HEK293T (cell line): ENCODE measurements around the gene YARS1.

Experiments used
- CTCF ChIA-PET: fragments of 350-600 bp; formaldehyde crosslinking; extraction: SDS; loops from one replicate; lab custom pipeline; 2021; ENCODE audit warnings: antibody characterized with exemption, inconsistent platforms; lab: Yijun Ruan, JAX
- POLR2A ChIA-PET: fragments of 350-600 bp; formaldehyde crosslinking; extraction: SDS; loops from one replicate; lab custom pipeline; 2020; ENCODE audit warnings: antibody characterized with exemption, inconsistent platforms; lab: Yijun Ruan, JAX
- DNase-seq: peaks from one replicate; pipeline ENCODE4 v3.0.0; 2012; ENCODE audit warnings: mixed read lengths; ENCODE audit errors: extremely low spot score
- ARNT ChIP-seq: fragments of 450-650 bp; IDR thresholded peaks from 2 replicates; pipeline ENCODE4 v1.6.1; 2017; ENCODE audit warnings: mild to moderate bottlenecking
- BHLHE40 ChIP-seq: fragments of 450-650 bp; IDR thresholded peaks from 2 replicates; pipeline ENCODE4 v1.6.1; 2016; ENCODE audit warnings: mild to moderate bottlenecking, moderate library complexity, borderline replicate concordance
- CTBP1 ChIP-seq: fragments of 450-650 bp; IDR thresholded peaks from 2 replicates; pipeline ENCODE4 v1.6.1; 2016; ENCODE audit warnings: borderline replicate concordance
- ELF4 ChIP-seq: fragments of 450-650 bp; IDR thresholded peaks from 2 replicates; pipeline ENCODE4 v1.6.1; 2017; ENCODE audit warnings: antibody characterized with exemption
- FOXA1 ChIP-seq: fragments of 450-650 bp; IDR thresholded peaks from 2 replicates; pipeline ENCODE4 v1.6.1; 2016; ENCODE audit warnings: mild to moderate bottlenecking
- FOXK2 ChIP-seq: fragments of 450-650 bp; IDR thresholded peaks from 2 replicates; pipeline ENCODE4 v1.6.1; 2016; ENCODE audit warnings: mild to moderate bottlenecking
- FOXM1 ChIP-seq: fragments of 450-650 bp; IDR thresholded peaks from 2 replicates; pipeline ENCODE4 v1.6.1; 2017; ENCODE audit warnings: mild to moderate bottlenecking, borderline replicate concordance
- HDGF ChIP-seq: fragments of 450-650 bp; IDR thresholded peaks from 2 replicates; pipeline ENCODE4 v1.6.1; 2017; ENCODE audit warnings: antibody characterized with exemption, borderline replicate concordance
- L3MBTL2 ChIP-seq: fragments of 450-650 bp; conservative IDR thresholded peaks from 2 replicates; pipeline ENCODE4 v1.6.1; 2016; ENCODE audit warnings: mild to moderate bottlenecking
- LEF1 ChIP-seq: fragments of 450-650 bp; IDR thresholded peaks from 2 replicates; pipeline ENCODE4 v1.6.1; 2017; ENCODE audit warnings: mild to moderate bottlenecking, borderline replicate concordance
- NFRKB ChIP-seq: fragments of 450-650 bp; IDR thresholded peaks from 2 replicates; pipeline ENCODE4 v1.6.1; 2016; ENCODE audit warnings: mild to moderate bottlenecking, moderate library complexity
- SP1 ChIP-seq: fragments of 450-650 bp; IDR thresholded peaks from 2 replicates; pipeline ENCODE4 v1.6.1; 2017
- SUZ12 ChIP-seq: fragments of 450-650 bp; IDR thresholded peaks from 2 replicates; pipeline ENCODE4 v1.6.1; 2016; ENCODE audit warnings: mild to moderate bottlenecking
- TARDBP ChIP-seq: fragments of 450-650 bp; IDR thresholded peaks from 2 replicates; pipeline ENCODE4 v1.6.1; 2016
- ZNF384 ChIP-seq: fragments of 450-650 bp; IDR thresholded peaks from 2 replicates; pipeline ENCODE4 v1.6.1; 2016
- TF ChIP-seq, protein P1 (sequence below): fragments of 450-650 bp; IDR thresholded peaks from 2 replicates; pipeline ENCODE4 v1.6.1; 2016

YARS1 gene

DNA sequence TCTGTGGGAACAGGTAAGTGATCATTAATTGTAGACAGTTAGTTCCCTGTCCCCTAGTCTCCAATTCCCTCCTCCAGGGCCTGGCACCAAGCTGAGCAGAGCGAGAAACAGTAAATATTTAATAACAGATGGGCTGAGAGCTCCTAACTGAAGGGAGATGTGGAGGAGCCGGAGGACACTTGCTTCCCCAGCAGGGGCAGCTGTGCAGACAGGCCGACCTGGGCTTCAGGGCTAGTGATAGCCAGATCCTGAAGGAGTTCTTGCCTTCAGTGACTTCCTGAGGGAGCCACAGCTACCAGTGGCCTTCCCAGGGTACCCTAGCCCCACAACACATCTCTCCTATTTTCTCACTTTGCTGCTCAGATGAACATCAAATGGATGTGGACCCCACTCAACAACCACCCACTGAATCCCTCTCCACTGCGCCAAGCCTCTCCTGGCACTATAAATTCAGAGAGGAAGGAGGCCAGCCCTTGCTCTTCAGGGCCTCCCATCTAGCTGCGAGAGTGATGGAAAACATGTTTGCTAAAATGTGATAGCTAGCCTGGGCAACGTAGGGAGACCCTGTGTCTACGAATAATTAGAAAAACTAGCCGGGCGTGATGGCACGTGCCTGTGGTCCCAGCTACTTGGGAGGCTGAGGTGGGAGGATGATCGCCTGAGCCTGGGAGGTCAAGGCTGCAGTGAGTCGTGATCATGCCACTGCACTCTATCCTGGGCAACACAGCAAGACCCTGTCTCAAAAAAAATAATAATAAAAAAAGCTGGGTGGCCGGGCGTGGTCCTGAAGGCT lies 87.7 kb downstream of the YARS1 start:
- TF ChIP-seq CTBP1 (no peak), HDGF (0 out of 2 replicates have a peak, but pooled peaks have one; percentile 78)
- ChIA-PET CTCF (interaction anchor here (0.8 to 2.5 kb wide), 5 partner anchors 12 to 281 kb away, joined by 3 to 18 read pairs (median 4); no protein-coding TSS in a partner anchor), POLR2A (interaction anchor here (0.9 to 3.0 kb wide), 5 partner anchors 9 to 78 kb away, joined by 3 to 19 read pairs (median 4); partner anchors contain the start of gene RBBP4)

DNA sequence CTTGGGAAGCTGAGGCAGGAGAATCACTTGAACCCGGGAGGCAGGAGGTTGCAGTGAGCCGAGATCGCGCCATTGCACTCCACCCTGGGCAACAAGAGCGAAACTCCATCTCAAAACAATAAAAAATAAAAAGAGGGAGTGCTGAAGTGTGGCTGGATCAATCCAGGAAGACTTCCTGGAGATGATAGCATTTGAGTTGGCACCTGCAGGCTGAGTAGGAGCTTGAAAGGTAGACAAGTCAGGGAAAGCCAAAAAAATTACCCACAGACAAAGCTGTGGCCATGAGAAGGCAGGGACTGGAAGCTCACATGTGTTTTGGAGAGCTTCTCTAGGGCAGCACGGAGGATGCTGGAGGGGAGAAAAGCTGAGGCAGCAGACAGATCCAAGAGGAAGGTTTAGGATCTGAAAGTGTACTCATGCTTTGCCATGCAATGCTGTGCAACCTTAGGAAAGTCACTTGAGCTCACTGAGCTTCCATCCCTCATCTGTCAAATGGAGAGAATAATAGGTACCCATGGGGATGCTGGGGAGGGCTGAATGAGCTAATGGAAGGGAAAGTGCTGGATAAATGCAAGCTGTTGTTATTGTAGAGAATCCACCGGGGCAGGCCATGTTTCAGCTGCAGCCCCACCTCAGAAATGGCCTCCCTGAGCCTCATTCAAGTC lies 88.6 kb downstream of the YARS1 start:
- ChIA-PET POLR2A (interaction anchor here (0.9 to 3.0 kb wide), 5 partner anchors 8 to 78 kb away, joined by 3 to 19 read pairs (median 4); partner anchors contain the start of gene RBBP4), CTCF (interaction anchor here (1.1 to 2.5 kb wide), 5 partner anchors 11 to 281 kb away, joined by 3 to 18 read pairs (median 4); no protein-coding TSS in a partner anchor)
- no peak for DNase-seq
- no peak for TF ChIP-seq ZNF384

More for the DNA sequence above, 87.7 kb downstream of the YARS1 start:
- peak; percentile 66 for DNase-seq

DNA sequence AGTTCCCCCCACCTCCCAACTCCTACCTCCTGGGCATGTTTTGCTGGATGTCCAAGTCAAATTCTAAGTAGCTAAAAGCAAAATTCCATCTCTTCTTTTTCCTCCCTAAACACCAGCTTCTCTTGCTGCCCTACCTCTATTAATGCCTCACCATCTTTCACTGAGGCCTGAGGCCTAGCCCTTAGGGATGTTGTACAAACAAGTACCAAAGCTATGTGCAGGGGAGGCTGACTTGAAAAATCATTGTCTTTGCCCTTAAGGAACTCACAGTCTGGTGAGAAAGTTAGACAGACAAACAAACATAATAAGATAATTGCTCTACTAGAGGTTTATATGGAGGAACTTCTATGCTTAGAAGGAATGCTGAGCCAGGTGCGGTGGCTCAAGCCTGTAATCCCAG lies 89.3 kb downstream of the YARS1 start:
- no peak for DNase-seq
- ChIA-PET POLR2A (interaction anchor here (1.8 to 3.0 kb wide), 2 partner anchors 11 to 77 kb away, joined by 4 to 19 read pairs; partner anchors contain the start of gene RBBP4), CTCF (interaction anchor here (0.6 to 2.5 kb wide), 3 partner anchors 15 to 144 kb away, joined by 4 to 18 read pairs (median 5); no protein-coding TSS in a partner anchor)
- TF ChIP-seq, protein P1, sequence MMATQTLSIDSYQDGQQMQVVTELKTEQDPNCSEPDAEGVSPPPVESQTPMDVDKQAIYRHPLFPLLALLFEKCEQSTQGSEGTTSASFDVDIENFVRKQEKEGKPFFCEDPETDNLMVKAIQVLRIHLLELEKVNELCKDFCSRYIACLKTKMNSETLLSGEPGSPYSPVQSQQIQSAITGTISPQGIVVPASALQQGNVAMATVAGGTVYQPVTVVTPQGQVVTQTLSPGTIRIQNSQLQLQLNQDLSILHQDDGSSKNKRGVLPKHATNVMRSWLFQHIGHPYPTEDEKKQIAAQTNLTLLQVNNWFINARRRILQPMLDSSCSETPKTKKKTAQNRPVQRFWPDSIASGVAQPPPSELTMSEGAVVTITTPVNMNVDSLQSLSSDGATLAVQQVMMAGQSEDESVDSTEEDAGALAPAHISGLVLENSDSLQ: no peak
- TF ChIP-seq NFRKB (no peak), ZNF384 (no peak), BHLHE40 (no peak), SP1 (no peak), TARDBP (no peak), SUZ12 (no peak)

DNA sequence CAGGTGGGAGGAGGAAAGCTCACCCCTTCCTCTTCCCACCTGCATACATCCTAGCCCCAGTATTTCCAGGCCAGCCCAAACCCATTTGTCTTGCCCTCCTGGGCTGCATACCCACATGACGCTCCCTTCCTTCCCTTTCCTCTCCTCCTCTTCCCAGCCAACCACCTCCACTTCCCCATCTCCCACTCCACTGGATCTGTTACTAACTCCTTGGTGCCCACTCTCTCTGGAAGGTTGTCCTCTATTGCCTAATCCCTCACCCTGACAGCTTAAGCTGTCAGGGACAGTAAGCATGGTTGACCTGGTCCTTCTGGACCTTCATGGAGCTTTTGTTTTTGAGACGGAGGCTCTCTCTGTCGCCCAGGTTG lies 91.6 kb downstream of the YARS1 start:
- ChIA-PET POLR2A (no interaction called here), CTCF (interaction anchor here (1.0 to 1.3 kb wide), 2 partner anchors 12 to 13 kb away, joined by 3 to 7 read pairs; no protein-coding TSS in a partner anchor)
- no peak for TF ChIP-seq L3MBTL2
- no peak for TF ChIP-seq ZNF384
- TF ChIP-seq ELF4: no peak
- TF ChIP-seq TARDBP: no peak
- no peak for TF ChIP-seq ARNT
- no peak for TF ChIP-seq FOXK2
- TF ChIP-seq HDGF: no peak
- TF ChIP-seq SUZ12: no peak
- TF ChIP-seq LEF1: no peak
- TF ChIP-seq FOXA1: no peak
- no peak for TF ChIP-seq FOXM1
- TF ChIP-seq NFRKB: no peak
- TF ChIP-seq BHLHE40: no peak
- TF ChIP-seq CTBP1: no peak
- TF ChIP-seq, protein P1: no peak
- no peak for TF ChIP-seq SP1
- no peak for DNase-seq
